HG02852 (cell line): ENCODE results near the gene TOB1.
"Not testable (repeated sequence)": the region's sequence is repeated elsewhere in the genome, so short reads cannot be mapped to it uniquely, and the experiment has no call there.

Experiments used
- ATAC-seq: cut with Tn5 transposase; IDR thresholded peaks from one replicate; pipeline ENCODE4 v1.9.1; 2021; ENCODE audit warnings: mild to moderate bottlenecking, moderate library complexity; ENCODE audit not compliant: unreplicated experiment

The TOB1 gene

DNA sequence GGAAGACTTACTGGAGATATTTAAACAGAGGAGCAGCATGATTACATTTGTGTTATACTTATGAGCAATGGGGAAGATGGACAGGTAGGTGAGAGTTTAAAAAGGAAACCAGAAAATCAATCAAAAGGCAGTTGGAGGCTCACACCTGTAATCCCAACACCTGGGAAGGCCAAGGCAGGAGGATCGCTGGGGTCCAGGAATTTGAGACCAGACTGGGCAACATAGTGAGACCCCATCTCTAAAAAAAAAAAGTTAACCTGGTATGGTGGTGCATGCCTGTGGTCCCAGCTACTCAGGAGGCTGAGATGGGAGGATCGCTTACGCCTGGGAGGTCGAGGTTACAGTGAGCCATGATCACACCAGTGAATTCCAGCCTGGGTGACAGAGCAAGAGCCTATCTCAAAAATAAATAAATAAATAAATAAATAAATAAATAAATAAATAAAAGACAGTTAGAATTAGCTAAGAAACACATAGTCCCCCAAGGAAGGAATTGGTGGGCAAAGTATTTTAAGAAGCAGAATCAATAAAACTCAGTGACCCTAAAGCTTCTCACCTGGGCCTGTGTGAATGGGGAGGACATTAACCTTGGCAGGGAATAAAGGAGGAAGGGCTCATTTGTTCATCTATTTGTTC is 32.3 kb upstream of the TOB1 start:
- ATAC-seq: no peak

DNA sequence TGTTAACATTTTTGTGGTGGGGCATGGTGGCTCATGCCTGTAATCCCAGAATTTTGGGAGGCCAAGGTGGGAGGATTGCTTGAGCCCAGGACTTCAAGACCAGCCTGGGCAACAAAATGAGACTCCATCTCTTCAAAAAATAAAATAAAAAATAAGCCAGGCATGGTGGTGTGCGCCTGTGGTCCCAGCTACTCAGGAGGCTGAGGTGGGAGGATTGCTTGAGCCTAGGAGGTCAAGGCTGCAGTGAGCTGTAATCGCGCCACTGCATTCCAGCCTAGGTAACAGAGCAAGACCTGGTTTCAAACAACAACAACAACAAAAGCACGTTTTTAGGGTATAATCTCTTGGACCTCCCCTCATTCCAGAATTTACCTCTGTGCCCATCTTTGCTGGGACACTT is 28.4 kb upstream of the TOB1 start:
- ATAC-seq: not testable (repeated sequence)

DNA sequence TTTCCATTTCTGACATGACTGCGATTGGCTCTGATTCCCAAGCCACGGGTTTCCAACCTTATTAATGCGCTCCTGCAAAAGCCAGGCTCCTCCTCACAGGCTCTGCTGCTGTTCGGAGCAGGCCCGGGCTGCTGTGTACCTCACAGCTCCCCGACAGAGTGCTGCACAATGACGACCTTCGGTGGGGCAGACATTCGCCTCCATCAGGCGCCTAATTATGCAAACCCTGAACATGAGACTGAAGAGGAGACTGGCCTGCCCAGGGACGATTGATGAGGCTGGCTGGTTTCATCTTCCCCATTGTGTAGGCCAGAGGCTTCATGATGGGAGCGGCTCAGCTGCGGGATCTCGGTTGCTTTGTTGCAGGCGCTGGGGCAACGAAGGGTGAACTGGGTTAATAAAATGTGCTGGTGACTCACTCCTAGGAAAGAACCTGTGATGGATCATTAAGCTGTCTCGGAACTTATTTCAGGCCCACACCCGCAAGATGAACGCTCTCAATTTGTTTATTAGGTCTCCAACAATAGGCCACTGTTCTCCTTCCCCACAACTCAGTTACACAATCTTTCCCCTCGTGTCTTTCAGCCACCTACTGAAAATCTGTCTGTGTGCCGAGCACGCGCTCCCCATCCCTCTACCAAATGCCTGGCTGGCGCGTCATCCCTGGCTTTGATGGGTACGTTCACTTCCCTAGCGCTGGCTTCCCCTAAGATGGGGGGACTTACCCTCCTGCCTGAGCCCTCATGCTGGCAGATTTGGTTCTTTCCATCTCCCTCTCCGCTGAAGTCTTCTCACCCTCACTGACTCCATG is 27.2 kb upstream of the TOB1 start:
- ATAC-seq: no peak

DNA sequence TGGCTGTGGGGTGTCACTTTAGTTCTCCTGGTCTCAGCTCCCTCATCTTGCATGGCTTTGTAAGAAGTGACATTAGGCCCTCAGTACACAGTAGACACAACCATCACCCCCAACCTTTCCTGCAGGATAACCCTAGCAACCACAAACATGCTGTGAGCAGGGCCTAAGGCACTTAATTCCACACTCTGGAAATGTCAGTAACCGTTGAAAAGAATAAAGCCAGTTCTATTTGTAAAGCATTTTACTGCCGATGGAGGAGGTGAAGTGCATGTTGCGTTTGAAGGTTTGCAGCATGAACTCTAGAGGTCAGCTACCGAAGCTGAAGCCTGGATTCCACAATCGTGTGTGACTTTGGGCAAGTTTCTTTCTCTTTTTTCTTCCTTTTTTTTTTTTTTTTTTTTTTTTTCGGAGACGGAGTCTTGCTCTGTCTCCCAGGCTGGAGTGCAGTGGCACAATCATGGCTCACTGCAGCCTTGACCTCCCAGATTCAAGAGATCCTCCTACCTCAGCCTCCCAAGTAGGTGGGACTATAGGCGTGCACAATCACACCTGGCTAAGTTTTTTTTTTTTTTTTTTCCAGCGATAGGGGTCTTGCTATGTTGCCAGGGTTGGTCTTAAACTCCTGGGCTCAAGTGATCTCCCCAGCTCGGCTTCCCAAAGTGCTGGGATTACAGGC is 26.1 kb upstream of the TOB1 start:
- no peak for ATAC-seq

DNA sequence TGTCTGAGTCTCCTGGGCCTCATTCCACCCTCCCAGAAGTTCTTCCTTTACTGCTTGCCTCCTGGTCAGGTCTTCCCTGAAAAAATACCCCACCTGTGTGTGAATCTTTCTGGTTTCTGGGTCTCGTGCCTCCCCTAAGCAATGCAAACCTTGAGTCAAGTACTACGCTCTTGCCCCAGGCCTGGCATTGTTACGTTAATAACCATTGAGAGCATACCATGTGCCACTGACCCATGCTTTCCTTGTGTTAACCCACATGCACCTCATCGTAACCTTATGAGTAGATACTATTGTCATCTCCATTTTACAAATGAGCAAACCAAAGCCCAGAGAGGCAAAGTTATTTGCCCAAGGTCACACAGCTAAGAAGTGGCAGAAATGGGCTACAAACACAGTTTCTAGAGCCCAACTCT is 25.4 kb upstream of the TOB1 start:
- no peak for ATAC-seq

DNA sequence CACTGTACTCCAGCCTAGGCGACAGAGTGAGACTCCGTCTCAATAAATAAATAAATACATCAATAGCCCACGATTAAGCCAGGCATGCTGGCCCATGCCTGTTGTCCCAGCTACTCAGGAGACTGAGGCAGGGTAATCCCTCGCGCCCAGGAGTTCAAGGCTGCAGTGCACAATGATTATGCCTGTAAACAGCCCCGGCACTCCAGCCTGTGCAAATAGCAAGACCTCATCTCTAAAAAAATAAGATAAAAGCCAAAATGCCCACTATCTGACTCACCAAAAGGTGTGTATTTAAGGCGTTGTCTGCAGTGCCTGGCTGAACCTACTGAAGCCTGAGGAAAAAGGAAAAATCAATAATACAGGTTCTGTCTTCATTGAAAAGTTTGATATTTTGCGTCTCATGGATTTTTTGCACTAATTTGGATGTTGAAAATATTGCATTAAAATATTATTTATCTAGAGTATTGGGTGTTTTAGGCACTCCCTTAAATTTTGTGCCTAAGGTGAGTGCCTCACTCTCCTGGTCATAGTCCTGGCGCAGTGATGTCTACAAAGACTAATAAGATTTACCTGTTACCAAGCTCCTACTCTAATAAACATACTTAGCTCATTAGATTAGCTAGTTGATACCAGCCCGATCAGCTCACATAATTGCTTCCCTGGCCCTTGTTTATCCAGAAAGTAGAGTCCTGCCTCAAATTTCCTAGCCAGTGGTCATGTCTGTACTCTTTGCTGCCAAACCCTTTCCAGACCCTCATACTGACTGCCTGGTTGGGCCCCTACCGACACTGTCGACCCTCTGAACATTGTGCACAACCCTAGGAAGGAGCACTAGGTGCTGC is 24.7 kb upstream of the TOB1 start:
- ATAC-seq: no peak

DNA sequence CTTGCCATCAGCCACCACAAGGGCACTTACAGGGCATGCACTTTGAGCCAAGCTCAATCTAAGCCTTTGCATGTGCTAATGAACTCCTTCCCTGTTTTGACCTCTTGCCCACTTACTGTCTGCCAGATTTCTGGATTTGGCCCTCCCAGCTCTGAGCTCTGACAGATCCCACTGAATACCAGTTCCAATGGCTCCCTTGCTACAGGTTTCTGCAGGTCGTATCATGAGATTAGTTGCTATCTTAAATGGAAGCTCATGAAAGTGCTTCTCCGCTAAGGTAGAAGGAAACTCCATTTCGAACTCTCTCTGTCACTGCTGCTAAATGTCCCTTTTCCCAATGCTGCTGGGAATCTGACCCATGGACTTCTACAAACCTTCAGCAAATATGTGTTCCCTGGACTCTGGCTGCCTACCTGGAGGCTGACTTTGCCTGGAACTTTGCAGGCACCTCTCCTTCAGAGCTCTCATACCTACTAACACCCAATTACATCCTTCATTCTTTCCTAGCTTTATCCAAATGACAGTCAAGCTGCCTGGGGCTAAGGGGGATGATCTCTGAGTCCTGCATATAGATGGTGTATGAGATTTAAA is 23.5 kb upstream of the TOB1 start:
- no peak for ATAC-seq

DNA sequence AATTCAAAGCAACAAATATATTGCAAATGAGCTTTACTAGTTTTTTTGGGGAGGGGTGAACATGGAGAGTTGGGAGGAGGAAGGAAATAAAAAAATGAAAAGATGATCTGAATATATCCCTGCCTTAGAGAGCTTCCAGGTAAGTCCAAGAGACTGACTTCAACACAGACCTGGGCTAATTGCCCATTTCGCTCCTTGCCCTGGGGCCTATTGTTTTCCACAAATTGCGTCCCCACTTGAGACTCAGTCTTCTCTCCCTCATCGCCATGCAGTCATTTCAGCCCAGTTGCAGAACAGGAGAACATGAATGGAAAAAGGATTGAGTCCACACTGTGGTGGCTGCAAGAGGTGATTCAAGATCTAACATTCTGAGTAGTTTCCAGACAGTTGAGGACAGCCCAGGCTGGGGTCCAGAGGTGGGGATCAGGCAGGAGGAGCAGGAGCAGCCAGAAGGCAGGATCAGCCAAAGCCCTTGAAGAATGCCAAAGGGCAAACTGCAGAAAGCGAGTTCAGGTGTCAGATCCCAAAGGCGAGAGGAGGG is 21.6 kb upstream of the TOB1 start:
- ATAC-seq: no peak

DNA sequence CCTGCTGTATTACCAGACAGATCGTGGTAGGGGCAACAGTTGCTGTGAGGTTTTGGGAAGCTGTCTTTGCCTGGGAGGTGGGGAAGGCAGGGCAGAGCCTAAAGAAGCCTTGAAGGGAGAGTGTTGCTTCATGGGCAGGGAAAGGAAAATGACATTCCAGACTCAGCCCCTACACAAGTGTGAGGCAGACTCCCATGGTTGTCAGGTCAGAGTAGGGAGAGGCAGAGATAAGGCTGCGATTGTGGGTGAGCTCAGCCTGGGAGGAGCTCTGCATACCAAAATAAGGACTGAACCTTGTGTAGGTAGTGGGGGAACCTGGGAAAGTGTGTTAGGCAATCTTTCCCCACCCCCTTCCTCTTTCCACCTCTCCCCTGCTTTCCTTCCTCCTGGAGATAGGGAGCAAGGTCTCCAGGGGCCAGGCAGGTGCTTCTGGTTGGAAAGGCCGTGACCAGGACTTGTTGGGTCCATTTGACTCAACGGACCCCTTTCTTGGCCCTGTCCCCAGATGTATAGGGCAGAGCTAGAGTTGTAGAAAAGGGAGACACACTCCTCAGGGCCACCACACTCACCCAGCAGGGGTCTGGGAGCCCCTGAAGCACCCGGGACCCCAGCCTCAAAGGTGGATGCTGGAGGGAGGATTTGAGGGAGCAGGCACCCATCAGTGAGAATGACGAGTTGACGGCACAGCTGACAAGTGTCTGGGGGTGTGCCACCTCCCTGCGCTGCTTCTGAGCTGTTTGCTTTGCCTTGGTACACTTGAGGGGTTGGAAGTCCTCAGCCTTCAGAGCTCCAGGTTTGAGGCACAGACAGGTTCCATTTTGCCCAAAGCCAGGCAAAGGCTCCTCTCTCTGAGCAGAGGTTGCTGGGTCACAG is 18.5 kb upstream of the TOB1 start:
- no peak for ATAC-seq

DNA sequence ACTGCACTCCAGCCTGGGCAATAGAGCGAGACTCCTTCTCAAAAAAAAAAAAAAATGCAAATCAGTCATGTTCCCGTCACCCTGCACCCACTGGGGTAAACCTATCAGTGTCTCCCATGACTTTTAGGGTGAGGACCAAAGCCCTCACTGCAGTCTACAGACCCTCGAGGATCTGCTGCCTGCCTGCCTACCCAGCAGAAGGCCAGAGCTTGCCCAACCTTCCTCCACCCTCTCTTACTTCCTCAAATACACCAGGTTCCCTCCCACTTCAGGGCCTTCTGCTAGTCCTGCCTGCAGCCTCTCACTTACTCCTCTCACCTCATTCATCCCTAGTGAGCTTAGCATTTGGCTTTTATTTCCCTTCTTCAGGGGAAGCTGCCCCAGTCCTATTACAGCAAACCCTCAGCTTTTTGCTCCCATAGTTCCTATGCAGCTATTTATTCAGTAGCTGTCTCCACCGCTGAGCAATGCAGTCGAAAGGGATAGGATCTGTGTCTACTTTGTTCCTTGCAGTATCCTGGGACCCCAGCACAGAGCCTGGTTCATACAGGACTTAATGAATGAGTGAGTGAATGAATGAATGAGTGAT is 17.8 kb upstream of the TOB1 start:
- no peak for ATAC-seq

DNA sequence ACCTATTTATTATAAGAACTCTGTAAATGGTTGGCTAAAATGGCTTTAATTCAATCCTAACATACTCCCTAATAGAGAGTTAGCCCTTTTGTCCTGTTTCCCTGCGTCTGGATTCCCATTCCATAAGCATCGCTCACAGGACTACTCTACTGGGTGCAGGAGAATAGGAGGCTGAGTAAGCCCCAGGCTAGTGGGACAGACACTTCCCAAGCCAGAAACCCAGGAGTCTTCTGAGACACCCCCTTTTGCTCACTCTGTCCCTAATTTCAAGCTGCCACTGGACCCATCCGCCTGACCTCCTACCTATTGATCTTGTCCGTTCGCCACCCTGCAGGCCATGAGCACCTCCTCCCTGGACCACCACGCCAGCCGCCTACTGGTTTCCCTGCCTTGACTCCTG is 16.7 kb upstream of the TOB1 start:
- no peak for ATAC-seq

DNA sequence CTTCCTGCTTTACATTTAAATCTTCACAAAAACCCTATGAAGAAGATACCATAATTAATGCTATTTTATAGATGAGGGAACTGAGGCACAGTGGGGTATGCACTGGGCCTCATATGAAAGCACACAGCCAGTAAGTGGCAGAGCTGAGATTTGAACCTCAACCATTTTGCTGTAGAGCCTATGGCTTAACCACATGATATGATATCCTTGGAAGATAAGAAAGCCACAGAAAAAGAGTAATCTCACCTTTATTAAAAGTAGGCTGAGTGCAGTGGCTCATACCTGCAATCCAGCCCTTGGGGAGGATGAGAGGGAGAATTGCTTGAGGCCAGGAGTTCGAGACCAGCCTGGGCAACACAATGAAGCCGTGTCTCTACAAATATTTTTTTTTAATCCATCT is 15.0 kb upstream of the TOB1 start:
- ATAC-seq: no peak

DNA sequence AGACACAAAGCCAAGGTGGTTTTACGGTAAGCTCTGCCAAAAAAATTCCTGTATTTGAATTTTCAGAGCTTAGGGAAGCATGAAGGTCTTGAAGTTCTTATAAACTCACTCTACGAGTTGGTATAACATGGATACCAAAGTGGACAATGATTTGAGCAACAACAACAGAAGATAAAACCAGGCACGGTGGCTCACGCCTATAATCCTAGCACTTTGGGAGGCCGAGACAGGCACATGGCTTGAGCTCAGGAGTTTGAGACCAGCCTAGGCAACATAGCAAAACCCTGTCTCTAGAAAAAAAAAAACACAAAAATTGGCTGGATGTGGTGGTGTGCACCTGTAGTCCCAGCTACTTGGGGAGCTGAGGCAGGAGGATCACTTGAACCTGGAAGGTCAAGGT is 12.9 kb upstream of the TOB1 start:
- no peak for ATAC-seq

DNA sequence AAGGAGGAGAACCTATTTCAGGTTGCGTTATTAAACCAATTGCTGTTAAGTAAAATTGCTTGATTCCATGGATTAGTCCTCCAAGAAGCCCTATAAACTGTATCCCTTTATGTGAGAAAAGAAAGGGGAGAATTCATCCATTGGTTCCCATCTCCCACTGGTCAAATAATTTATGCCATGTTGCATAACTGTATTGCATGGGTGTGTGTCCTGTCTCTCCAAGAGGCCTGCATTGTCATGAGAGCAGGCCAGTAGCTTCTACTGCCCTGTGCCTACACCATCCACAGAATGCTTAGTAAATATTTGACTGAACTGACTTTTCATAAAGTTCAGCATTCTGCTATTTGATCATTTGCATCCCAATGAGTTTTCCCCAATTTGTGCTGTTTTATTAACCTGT is 11.7 kb upstream of the TOB1 start:
- ATAC-seq: no peak

DNA sequence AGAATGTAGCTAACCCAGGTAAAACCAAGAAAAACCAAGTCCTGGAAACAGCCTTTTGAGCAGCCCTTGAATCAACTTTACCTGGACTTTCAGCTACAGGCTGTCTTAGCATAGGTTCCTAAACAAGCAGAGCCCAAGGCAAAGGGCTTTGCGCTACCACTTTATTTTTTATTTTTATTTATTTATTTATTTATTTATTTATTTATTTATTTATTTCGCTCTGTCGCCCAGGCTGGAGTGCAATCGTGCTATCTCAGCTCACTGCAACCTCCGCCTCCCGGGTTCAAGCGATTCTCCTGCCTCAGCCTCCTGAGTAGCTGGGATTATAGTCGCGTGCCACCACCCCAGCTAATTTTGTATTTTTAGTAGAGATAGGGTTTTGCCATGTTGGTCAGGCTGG is 10.9 kb upstream of the TOB1 start:
- ATAC-seq: not testable (repeated sequence)

DNA sequence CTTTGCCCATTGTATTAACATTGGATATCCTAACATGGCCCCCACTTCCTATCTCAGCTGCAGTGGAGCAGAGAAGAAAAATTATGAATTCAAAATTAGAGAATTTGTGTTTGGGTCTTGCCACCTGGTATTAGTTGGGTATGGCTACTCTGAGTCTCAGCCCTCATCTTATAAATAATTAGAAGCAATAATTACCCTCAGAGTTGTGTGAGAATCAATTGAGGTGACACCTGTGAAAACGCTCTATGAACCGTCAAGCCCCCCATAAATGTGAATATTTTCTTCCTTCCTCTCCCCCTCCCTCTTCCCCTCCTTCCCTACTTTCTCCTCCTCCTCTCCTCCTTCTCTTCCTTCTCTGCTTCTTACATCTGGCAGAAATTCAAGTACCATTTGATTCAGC is 8.9 kb upstream of the TOB1 start:
- ATAC-seq: no peak

DNA sequence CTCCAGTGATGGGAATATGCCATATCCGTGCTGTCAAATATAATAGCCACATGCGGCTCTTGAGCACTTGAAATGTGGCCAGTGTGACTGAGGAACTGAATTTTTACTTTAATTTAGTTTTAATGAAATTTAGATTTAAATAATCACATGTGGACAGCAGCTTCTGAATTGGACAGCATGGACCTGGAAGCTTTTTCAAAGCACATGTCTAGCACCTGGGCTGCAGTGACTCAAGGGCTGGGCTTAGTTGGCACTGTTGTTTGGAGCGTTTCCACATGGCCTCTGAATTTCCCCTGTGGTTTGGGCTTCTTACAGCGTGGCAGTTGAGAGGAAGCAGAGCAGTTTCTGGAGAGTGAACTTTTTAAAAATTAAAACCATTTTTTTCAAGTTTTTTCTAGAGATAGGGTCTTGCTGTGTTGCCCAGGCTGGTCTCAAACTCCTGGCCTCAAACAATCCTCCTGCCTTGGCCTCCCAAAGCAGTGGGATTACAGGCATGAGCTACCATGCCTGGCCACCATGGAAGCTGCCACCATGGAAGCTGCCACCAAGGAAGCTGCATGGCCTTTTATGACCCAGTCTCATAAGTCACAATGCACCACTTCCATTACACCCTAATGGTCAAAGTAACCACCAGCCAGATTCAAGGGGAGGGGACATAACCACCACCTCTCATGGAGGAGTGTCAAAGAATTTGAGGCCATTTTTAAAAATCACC is 6.7 kb upstream of the TOB1 start:
- no peak for ATAC-seq

DNA sequence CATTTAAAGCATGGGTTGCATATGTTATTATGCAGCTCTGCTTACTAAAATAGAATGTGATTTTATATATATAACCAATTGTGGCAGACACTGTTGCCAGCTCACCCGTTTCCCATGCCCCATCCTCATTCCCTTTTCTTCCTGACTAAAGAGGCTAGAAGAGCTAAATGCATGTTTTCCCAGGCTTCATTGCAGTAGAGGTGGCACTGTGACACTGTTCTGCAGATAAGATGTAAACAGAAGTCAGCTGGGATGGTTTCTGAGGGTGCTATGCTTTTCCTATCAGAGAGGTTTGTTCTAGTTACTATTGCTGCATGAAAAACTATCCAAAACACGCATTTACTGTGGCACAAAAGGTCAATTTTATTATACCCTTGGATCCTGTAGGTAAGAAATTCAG is 5.7 kb upstream of the TOB1 start:
- ATAC-seq: no peak

DNA sequence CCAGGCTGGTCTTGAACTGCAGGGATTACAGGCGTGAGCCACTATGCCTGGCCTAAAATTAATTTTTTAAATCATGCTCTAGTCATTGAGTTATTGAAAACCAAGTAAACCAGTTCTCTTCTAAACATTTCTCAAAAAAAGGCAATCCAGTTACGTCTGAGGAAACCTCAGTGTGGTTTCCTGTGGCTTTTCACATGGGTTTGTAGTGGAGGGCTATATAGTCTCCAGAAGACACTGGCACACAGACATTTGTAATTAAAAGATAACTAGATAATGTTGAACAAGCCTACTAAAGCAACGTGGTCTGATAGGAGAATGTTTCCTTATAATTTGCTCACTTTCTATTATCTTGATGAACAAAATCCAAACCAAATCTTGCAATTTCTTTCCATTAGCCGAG is 5.2 kb upstream of the TOB1 start:
- ATAC-seq: no peak
